ENCODE measurements around the gene SESTD1.

Gene SESTD1

DNA sequence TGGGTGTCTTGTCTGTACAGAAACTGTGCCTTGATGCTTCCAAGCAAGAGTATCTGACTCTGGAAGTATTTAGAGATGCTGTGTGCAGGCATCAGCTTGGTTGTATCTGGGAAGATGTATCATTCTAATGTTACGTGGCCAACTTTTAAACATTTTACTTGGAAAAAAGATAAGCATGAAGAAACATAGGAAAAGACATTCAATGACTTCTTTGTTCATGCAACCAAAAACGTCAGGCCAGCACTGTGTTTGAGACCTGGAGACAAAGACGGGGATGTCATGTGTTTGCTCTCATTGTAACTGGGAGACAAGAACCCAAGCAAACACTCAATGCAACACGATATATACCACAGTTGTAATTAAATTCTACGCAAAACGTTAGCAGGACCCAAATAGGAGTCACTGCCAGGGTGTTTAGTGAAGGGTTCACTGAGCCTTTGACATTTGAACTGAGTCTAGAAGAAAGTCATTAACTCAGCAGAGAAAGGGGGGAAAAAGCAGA, 8.9 kb upstream of the SESTD1 start:
- DNase-seq (ENCODE audit: low read depth in 1 of 2, low spot score in 1 of 2), result no peak
- Histone ChIP-seq H3K4me3 (replicated peaks; ENCODE audit: insufficient read depth, low read length) (no peak overlapping the region), H3K27ac (replicated peaks) (no peak overlapping the region), H3K27me3 (ENCODE audit: insufficient read depth, poor library complexity, severe bottlenecking) (no peaks in the 10 kb centered on the region)
- no peak for TF ChIP-seq CTCF (IDR thresholded peaks at IDR 0.05; ENCODE audit: insufficient read depth, low read length)
- no peak for TF ChIP-seq SPI1 (IDR thresholded peaks at IDR 0.05; ENCODE audit: borderline replicate concordance, low read depth)
- TF ChIP-seq GABPA (IDR thresholded peaks at IDR 0.05; ENCODE audit: low read depth), result no peak
- TF ChIP-seq, protein P1, sequence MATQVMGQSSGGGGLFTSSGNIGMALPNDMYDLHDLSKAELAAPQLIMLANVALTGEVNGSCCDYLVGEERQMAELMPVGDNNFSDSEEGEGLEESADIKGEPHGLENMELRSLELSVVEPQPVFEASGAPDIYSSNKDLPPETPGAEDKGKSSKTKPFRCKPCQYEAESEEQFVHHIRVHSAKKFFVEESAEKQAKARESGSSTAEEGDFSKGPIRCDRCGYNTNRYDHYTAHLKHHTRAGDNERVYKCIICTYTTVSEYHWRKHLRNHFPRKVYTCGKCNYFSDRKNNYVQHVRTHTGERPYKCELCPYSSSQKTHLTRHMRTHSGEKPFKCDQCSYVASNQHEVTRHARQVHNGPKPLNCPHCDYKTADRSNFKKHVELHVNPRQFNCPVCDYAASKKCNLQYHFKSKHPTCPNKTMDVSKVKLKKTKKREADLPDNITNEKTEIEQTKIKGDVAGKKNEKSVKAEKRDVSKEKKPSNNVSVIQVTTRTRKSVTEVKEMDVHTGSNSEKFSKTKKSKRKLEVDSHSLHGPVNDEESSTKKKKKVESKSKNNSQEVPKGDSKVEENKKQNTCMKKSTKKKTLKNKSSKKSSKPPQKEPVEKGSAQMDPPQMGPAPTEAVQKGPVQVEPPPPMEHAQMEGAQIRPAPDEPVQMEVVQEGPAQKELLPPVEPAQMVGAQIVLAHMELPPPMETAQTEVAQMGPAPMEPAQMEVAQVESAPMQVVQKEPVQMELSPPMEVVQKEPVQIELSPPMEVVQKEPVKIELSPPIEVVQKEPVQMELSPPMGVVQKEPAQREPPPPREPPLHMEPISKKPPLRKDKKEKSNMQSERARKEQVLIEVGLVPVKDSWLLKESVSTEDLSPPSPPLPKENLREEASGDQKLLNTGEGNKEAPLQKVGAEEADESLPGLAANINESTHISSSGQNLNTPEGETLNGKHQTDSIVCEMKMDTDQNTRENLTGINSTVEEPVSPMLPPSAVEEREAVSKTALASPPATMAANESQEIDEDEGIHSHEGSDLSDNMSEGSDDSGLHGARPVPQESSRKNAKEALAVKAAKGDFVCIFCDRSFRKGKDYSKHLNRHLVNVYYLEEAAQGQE (IDR thresholded peaks at IDR 0.05; ENCODE audit: insufficient replicate concordance, low read depth), result no peak
- no peak for TF ChIP-seq POLR2AphosphoS5 (IDR thresholded peaks at IDR 0.05; ENCODE audit: low read depth)

- no peak for DNase-seq (ENCODE audit: low read depth in 1 of 2, low spot score in 1 of 2)
Observed at GRCh38 chr2:179272406-179273192, 8.0 kb upstream of the SESTD1 start.

DNA sequence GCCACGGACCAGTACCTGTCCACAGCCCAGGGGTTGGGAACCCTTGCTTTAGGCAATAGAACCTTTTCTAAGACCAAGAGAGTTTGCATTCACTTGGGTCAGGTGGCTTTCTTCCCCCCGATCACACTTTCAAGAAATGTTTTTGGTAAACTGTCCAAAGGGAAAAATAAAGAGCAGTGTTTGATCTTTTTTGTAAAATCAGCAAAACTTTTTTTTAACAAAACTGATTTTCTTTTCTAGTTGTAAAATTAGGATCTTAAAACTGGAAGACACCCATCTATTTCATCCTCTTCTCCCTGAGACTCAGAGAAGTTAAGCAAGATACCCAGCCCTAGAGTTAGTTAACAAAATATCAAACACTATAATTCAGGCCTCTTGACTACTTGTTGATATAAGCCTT, 6.1 kb upstream of the SESTD1 start:
- H3K27me3 ChIP-seq (ENCODE audit: insufficient read depth, poor library complexity, severe bottlenecking), result no peaks in the 10 kb centered on the region
- no peak overlapping the region for H3K4me3 ChIP-seq (replicated peaks; ENCODE audit: insufficient read depth, low read length)
- H3K27ac ChIP-seq (replicated peaks), result no peak overlapping the region
- TF ChIP-seq, protein P1 (IDR thresholded peaks at IDR 0.05; ENCODE audit: insufficient replicate concordance, low read depth), result no peak
- TF ChIP-seq GABPA (IDR thresholded peaks at IDR 0.05; ENCODE audit: low read depth) (no peak), POLR2AphosphoS5 (IDR thresholded peaks at IDR 0.05; ENCODE audit: low read depth) (no peak), SPI1 (IDR thresholded peaks at IDR 0.05; ENCODE audit: borderline replicate concordance, low read depth) (no peak), CTCF (IDR thresholded peaks at IDR 0.05; ENCODE audit: insufficient read depth, low read length) (no peak)
- DNase-seq (ENCODE audit: low read depth in 1 of 2, low spot score in 1 of 2), result no peak

More at GRCh38 chr2:179272406-179273192, 8.0 kb upstream of the SESTD1 start:
- no peak overlapping the region for H3K4me3 ChIP-seq (replicated peaks; ENCODE audit: insufficient read depth, low read length)
- H3K27me3 ChIP-seq (ENCODE audit: insufficient read depth, poor library complexity, severe bottlenecking), result no peaks in the 10 kb centered on the region
- TF ChIP-seq POLR2AphosphoS5 (IDR thresholded peaks at IDR 0.05; ENCODE audit: low read depth), result no peak
- no peak for TF ChIP-seq CTCF (IDR thresholded peaks at IDR 0.05; ENCODE audit: insufficient read depth, low read length)
- no peak for TF ChIP-seq GABPA (IDR thresholded peaks at IDR 0.05; ENCODE audit: low read depth)
- TF ChIP-seq, protein P1 (IDR thresholded peaks at IDR 0.05; ENCODE audit: insufficient replicate concordance, low read depth), result no peak
- no peak for TF ChIP-seq SPI1 (IDR thresholded peaks at IDR 0.05; ENCODE audit: borderline replicate concordance, low read depth)
- no peak overlapping the region for H3K27ac ChIP-seq (replicated peaks)

Measured in HL-60 (cell line).